ENCODE results near the gene VEGFB. TPM values are rescaled to one million over a fixed set of nuclear protein-coding genes. Genes with fewer than 3 reads are reported as not detected.

The VEGFB gene, protein sequence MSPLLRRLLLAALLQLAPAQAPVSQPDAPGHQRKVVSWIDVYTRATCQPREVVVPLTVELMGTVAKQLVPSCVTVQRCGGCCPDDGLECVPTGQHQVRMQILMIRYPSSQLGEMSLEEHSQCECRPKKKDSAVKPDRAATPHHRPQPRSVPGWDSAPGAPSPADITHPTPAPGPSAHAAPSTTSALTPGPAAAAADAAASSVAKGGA
- 17.3 and 25.5 TPM in 2 replicates for total RNA-seq

DNA sequence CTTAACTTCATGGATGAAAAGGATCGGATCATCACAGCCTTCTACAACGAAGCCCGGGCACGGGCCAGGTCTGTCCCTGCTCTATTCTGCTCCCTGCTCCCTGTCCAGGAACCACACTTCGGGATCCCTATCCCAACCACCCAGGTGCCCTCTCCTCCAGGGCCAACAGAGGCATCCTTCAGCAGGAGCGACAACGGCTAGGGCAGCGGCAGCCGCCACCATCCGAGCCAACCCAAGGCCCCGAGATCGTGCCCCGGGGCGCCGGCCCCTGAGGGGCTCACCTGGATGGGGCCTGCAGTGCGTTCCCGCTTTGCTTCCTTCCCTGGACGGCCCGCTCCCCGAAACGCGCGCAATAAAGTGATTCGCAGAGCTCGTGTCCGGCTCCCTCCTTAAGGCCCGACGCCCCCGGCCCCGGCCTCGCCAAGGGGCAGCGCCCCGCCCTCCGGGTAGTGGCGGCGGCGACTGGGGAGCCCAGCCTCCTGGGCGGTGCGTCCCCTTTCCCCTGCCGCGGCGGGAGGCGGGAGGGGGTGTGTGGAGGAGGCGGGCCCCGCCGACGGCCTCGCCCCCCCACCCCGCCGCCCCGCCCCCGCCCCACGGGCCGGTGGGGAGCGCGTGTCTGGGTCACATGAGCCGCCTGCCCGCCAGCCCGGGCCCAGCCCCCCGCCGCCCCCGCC, at the start of gene VEGFB:
Gene VEGFB, plus strand, starts transcription at position 672 of the 674 bp plus-strand sequence. CDS start 250 bp downstream, outside the sequence.

DNA sequence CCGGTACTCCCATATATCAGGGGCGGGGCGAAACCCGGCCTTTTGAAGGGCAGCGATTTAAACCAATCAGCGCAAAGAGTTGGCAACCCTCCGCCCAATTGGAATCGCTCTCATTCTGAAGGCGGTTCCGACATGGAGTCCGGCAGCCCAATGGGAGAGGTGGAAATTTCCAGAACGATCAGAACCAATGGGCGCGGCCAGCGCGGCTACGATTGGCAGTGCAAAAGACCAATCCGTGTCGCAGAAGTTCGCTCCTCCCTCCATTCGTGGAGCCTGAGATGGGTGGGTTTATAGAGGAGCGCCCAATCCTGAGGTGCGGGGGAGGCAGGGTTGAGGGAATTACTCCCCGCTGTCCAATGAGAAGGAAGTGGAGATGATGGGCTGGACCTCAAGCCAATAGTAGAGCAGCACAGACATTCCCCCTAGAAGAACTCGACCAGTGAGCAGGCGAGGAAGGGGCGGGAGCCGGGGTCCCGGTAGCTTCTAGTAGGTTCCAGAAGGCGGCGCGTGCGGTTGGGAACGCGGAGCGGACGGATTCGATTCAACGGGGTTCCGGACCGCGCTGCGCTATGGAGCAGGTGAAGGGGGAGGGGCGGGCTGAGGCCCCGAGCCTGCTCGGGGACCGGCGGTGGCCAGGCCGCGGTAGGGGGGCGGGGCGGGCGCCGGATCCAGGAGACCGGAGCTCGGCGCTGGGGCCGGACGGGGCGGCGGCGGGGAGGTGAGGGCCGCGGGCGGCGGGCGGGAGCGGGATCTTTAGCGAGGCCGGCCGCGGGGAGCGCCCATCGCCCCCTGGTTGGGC, 48.5 kb upstream of the VEGFB start, which contains the start of gene STIP1:
Gene STIP1, plus strand, starts transcription at position 479 of the 799 bp plus-strand sequence. Its CDS starts 91 bp downstream, at position 570.

DNA sequence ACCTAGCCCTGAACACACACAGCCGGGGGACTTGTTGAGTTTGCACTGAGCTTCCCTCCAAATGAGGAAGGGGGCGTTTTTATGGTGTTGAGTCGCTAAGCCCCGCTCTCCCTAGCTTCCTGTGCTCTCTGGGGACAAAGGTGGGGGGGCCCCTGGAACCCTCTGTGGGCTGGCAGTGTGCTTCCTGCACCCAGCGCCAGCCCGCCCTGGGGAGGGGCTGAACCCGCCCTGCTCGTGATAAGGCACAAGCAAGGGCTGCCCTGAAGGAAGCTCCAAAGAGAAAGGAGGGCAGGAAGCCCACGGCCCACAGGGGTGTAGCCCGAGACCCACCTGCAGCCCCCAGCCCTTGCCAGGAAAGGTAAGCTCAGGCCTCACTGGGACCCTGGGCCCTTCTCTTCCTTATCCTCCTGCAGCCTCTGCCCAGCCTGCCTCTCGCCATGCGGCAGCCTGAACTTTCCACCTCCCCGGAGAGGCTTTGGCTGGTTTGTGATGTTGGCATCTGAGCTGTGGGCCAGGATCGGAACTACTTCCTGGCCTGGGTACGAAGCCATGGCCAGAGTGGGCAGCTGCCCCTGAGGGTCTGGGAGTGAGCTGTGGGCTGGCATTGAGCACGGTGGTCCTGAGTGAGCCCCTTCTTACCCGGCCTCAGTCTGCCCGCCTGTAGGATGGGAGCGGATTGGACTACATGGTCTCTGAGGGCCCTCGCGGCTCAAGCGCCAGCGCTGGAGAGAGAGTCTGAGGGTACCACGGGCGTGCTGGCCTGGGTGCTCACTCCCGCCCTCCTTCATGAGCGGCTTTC, 27.7 kb upstream of the VEGFB start, which contains the start of gene FERMT3:
Gene FERMT3, plus strand, starts transcription at position 265 of the 799 bp plus-strand sequence. CDS start 644 bp downstream, outside the sequence.

DNA sequence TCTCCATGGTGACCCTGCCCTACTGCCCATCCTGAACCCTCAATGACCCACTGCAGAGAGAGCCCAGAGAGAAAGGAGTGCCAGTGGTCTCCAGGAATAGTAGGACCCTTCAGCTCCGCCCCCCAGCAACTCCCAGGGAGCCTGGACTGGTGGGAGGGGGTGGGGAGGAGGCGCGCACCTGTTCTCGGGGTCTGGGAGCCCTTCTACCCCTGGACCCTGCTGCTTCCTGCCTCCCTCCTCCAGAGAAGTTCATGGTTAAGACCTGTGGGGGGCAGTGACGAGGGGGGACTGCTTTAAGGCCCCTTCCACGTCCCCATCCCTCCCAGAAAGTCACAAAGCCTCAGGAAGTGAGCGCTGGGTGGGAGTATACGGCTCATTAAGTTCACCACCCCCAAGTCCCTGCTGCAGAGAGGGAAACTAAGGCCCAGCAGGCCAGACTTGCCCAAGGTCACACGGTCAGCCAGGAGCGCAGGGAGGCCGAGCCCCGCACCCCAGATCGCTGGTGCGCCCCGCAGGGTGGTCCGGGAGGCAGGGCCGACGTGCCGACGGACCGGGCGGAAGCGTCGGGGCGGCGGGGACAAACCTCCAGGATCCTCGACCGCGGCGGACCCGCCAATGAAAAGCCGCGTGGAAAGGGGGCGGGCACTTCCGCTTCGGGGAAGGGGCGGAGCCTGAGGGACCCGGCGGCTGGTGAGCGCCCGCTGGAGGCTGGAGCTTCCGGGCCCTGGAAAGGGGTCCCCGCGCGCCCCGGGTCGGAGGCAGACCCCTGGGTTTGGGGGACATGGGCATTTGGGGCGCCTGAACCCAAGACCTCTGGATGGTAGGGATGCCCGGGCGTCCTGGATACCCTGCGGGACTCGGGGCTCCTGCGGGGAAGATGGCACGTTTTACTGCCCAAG, 8.5 kb upstream of the VEGFB start, which contains the start of the genes NUDT22 and TRPT1:
Gene NUDT22, plus strand, starts transcription at position 667 of the 899 bp plus-strand sequence. CDS start 379 bp downstream, outside the sequence.
Gene TRPT1, minus strand, starts transcription at position 579 of the 899 bp plus-strand sequence. Its CDS starts 326 bp downstream, at position 253.

DNA sequence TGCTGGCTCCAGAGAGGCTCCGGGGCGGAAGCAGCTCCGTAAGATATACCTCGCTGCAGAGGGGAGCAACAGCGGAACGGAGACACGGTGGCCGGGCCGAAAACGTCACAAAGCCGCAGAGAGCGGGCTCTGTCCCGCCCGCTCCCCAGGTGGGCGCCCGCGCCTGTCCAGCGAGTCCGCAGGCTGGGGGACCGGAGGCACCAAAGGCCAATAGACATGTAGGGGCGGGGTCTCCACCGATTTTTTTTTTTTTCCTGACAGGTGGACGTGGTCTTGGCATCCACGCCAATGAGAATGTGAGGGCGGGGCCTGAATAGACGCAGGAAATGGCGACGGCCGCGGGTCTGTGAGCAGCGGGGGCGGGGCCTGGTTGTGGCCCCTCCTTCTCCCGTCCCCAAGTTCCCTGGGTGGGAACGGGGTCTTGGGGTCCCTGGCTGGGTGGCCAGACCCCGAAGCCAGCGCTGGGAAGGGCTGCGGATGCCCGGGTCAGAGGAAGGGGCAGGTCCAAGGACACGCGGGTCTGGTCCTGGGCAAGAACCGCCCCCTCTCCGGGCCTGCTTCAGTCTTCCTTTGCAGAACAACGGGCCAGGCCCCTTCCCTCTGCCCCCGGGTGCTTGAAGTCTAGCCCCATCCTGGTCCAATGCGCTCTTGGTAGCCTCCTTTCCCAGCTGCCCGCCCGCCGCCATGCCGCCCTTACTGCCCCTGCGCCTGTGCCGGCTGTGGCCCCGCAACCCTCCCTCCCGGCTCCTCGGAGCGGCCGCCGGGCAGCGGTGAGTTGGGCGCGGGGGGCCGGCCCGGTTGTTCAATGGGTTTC, 4.0 kb upstream of the VEGFB start, which contains the start of gene DNAJC4:
Gene DNAJC4, plus strand, starts transcription at position 378 of the 814 bp plus-strand sequence. Its CDS starts 307 bp downstream, at position 685.

DNA sequence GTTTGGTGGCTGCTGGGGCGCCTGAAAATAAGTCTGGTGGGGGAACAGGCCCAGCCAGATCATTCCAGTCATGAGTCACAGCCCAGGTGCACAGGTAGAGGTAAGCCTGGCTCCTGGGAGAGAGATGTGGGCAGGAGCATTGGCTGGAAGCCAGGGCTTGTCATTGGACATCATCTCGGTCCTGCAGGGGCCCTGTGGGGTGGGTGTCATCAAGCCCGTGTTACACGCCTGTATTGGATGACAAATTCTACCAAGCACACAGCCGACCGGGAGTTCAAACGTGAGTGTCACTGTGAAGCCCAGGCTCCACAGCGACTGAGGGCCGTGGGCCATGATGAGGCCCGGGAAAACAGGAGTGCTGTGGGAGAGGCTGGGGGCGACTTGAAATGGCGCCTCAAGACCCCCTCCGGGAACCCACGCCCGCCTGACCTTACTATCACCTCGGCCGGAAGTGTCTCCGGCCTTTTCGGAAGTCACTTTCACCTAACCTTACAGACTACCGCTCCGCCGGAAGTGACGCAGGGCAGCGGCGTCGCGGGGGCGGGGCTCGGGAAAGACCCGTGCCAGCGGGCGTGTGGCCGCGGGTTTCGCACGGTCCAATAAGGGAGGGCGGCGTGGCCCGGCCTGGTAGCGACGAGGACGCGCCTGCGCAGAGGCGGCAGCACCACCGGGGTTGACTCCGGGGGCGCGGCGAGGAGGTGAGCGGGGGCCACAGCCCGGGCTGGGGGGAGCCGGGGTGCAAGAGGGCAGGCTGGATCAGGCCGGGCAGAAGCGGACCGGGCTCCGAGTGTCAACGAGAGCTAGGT, 6.3 kb downstream of the VEGFB start, which contains the start of gene FKBP2:
Gene FKBP2, plus strand, starts transcription at position 661 of the 806 bp plus-strand sequence. CDS start 1,293 bp downstream, outside the sequence.

DNA sequence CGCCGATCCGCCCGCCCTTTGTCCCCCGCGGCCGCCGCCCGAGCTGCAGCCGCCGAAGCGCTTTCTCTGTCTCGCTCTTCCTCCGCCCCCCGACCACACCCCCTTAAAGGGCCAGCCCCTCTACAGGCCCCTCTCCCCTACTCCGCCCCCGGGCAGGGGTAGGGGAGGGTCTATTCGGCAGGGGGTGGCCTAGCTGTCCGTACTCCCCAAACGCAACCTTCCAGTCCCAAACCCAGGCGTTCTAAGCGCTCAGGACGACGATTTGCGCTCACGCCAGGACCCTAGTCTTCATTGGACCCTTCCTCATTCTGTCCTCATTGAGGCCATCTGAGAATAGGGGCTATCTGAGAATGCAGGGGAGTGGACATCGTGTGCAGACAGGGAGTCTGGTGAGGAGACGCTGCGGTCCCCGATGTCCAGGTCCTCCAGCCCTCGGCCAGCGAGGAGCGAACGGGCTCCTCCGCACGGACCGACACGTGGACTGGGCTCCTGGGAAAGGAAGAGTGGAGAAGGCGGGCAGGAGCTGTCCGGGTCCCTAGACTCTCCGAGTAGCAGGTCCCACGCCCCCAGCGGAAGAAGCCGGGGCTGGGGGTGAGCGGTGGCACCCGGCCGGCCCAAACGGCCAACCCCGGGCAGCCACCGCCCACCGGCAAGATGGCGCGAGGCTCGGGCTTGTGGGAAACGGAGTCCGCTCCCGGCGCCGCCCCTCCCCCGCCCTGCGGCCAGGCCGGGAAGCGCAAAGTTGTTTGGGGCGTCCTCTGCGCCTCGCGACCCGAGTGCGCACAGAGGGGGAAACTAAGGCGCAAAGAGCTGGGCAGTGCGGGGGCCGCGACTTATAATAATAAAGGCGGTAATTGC, 12.7 kb downstream of the VEGFB start, which contains the start of gene PPP1R14B:
Gene PPP1R14B, minus strand, starts transcription at position 73 of the 858 bp plus-strand sequence. CDS start 270 bp downstream, outside the sequence.

DNA sequence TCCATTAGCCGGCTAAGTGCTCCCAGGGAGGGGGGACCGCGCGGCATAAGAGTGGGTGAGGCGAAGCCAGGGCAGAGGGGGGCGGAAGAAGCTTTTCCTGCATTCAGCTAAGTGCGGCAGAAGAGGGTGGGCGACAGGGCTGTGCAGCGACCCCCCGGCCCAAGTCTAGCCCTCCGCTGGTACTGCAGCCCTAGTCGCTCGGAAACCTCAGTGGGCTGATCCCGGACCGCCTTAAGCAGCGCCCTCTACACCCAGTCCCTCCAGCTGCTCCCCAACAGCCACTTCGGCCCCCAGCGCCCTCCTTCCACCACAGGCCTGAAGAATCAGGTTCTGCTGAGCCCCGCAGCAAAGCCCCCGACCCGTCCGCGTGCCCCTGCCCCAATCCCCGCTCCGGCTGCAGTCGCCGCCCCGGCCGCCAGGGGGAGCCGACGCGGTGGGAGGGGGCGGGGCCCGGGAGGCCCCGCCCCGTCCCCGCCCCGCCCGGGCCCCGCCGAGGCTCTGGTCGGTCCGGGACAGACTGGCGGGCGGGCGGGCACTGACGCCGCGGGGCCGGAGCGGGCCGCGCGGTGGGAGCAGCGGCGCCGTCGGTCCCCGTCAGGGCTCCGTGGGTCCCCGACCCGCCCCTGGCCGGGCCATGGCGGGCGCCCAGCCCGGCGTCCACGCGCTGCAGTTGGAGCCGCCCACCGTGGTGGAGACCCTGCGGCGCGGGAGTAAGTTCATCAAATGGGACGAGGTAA, 16.8 kb downstream of the VEGFB start, which contains the start of gene PLCB3:
Gene PLCB3, plus strand, starts transcription at position 515 of the 737 bp plus-strand sequence. Its CDS starts 120 bp downstream, at position 635.

DNA sequence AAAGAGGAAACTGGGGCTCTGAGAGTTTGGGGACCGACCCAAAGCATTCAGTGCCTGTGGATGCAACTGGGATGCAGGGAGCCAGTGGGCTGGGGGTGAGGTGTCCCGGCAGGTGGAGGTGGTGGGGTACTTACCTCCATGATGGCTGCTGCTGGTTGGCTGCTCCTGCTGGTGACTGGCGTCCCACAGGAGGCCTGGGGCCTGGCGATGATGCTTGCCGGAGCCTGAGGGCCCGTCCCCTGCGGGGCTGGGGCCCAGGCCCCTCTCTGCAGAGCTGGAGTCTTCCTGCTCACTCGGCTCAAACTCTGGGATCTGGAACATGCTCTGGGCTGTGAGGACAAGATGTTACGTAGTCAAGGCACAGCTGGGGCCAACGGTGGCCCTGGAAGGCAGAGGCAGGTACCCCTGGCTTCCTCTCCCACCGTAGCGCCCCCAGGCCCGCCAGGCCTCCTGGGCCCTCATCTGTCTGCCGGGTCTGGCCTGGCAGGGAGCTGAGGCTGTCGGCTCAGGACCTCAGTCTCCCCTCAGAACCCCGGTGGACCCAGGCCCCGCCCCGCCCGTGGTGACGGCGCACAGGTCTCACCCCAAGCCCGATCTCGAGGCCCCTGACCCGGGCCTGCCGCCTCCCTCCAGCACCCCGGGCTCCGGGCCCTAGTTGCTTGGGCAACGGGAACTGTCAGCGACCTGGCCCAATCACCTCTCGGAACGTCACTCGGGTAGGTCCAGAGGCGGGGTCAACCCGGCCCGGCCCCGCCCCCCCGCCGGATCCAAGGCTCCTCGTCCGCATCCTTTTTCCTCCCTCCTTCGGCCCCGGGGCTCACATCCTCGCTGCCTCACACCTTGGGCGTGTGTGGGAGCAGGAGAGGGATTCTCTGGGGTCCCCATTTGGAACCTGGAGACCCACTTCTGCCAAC, 49.9 kb downstream of the VEGFB start, which contains the start of gene BAD:
Gene BAD, minus strand, starts transcription at position 618 of the 914 bp plus-strand sequence. Its CDS starts 297 bp downstream, at position 321.

DNA sequence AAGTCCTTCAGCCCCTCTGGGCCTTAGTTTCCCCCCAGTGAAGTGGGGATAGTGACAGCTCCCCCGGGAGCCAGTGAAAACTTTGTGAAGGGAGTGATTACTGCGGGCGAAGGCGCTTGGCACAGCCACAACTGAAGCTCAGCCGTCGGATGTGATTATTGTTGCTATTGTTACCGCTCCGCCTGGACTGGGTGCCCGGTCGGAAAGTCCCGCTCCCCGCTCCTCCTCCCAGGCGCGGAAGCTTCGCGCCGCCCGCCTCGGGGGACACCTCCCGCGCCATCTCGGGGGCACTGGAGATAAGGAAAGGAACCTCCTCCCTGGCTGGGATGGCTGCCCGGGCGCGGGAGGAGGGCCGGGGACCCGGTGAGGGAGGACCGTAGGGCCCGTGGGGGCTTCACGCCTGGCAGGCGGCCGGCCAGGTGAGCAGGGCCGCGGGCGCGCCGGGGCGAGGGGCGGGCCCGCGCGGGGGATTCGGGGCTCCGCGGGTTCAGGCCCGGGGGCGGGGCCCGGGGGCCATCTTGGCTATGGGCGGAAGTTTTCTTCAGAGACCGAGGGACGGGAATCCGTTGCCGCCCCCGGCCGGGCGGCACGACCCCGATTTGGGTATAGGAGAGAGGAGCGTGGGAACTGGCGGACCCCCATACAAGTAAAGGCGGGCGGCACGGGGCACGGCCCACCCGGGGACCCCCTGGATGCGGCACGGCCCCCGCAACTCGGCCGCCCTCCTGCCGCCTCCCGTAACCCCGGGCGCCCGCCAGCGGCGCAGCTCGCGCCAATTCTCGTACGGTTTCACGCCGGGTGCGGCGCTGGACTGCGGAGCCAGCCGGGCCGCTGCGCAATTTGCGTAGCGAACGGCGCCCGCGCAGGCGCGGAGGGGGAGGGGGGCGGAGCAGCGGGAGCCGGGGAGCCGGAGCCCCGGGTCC, 50.8 kb downstream of the VEGFB start, which contains the start of gene GPR137:
Gene GPR137, plus strand, starts transcription at position 887 of the 923 bp plus-strand sequence. CDS start 677 bp downstream, outside the sequence.

